Measurements from ENCODE around the gene SEPTIN1.

GRCh38 chr16:30348113-30348512 is 34.2 kb downstream of the SEPTIN1 start:
- TF ChIP-seq GATA2 (IDR thresholded peaks at IDR 0.05; ENCODE audit: insufficient read depth, insufficient read length, low read depth, low read length) (no peak), JUN (IDR thresholded peaks at IDR 0.05; ENCODE audit: borderline replicate concordance, insufficient read depth, insufficient read length, low read depth) (no peak)
- TF ChIP-seq, protein P1, sequence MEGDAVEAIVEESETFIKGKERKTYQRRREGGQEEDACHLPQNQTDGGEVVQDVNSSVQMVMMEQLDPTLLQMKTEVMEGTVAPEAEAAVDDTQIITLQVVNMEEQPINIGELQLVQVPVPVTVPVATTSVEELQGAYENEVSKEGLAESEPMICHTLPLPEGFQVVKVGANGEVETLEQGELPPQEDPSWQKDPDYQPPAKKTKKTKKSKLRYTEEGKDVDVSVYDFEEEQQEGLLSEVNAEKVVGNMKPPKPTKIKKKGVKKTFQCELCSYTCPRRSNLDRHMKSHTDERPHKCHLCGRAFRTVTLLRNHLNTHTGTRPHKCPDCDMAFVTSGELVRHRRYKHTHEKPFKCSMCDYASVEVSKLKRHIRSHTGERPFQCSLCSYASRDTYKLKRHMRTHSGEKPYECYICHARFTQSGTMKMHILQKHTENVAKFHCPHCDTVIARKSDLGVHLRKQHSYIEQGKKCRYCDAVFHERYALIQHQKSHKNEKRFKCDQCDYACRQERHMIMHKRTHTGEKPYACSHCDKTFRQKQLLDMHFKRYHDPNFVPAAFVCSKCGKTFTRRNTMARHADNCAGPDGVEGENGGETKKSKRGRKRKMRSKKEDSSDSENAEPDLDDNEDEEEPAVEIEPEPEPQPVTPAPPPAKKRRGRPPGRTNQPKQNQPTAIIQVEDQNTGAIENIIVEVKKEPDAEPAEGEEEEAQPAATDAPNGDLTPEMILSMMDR (IDR thresholded peaks at IDR 0.05; ENCODE audit: extremely low read depth in 1 of 2, insufficient read depth in 1 of 2, low read depth in 1 of 2, low read length in 2 of 2): no peak

Data from endothelial cell of umbilical vein (primary cell).